NCI-H1105 treated with DMSO at 0.1 percent for 48 hours (cell line): Measurements from ENCODE around the gene POMP.
"Not testable (repeated sequence)": the region's sequence is repeated elsewhere in the genome, so short reads cannot be mapped to it uniquely, and the experiment has no call there.

Experiments used
- DNase-seq: peaks from one replicate; lab custom pipeline; 2025; lab: John Stamatoyannopoulos, UW

The POMP gene

GRCh38 chr13:28637714-28638355, 21.1 kb upstream of the POMP start:
- DNase-seq = no peak

- DNase-seq = no peak
Measured at GRCh38 chr13:28638756-28639155, 20.2 kb upstream of the POMP start.

- DNase-seq = no peak
Measured at GRCh38 chr13:28640861-28641599, 17.9 kb upstream of the POMP start.

GRCh38 chr13:28641600-28641926, 17.4 kb upstream of the POMP start:
- DNase-seq = no peak

GRCh38 chr13:28650284-28650683, 8.6 kb upstream of the POMP start:
- no peak for DNase-seq

- no peak for DNase-seq
Measured at GRCh38 chr13:28651810-28652401, 7.0 kb upstream of the POMP start.

GRCh38 chr13:28653111-28653510, 5.8 kb upstream of the POMP start:
- DNase-seq = no peak

- no peak for DNase-seq
Measured at GRCh38 chr13:28654276-28654675, 4.7 kb upstream of the POMP start.

GRCh38 chr13:28655561-28655960, 3.4 kb upstream of the POMP start:
- no peak for DNase-seq

- DNase-seq = no peak
Measured at GRCh38 chr13:28657784-28658538, 969 bp upstream of the POMP start.

GRCh38 chr13:28658539-28658795, 463 bp upstream of the POMP start:
- no peak for DNase-seq

- DNase-seq = no peak
Measured at GRCh38 chr13:28659621-28659970, 666 bp downstream of the POMP start.

- no peak for DNase-seq
Measured at GRCh38 chr13:28666897-28667488, 8.1 kb downstream of the POMP start.

GRCh38 chr13:28671126-28671792, 12.3 kb downstream of the POMP start:
- no peak for DNase-seq

GRCh38 chr13:28678809-28679208, 19.9 kb downstream of the POMP start:
- no peak for DNase-seq

- peak; percentile 2 for DNase-seq
Measured at GRCh38 chr13:28679628-28680027, 20.7 kb downstream of the POMP start.

GRCh38 chr13:28680541-28680940, 21.6 kb downstream of the POMP start:
- DNase-seq = no peak

GRCh38 chr13:28683169-28683568, 24.2 kb downstream of the POMP start:
- DNase-seq = not testable (repeated sequence)

- DNase-seq = no peak
Measured at GRCh38 chr13:28684257-28684656, 25.3 kb downstream of the POMP start.

- no peak for DNase-seq
Measured at GRCh38 chr13:28685114-28685513, 26.2 kb downstream of the POMP start.

GRCh38 chr13:28685892-28686291, 27.0 kb downstream of the POMP start:
- no peak for DNase-seq
